ENCODE data around the gene PSMB5. TPM values are rescaled to one million over a fixed set of nuclear protein-coding genes. Genes with fewer than 3 reads are reported as not detected.
A peak's percentile ranks its signal among the peaks of the same experiment; 100 is the strongest.

PSMB5 gene
- total and polyA plus RNA-seq, 2 of the 13 experiments (the other 11 are each of a cell fraction or from before 2014, with no cell fraction given): 705 to 871 TPM

DNA sequence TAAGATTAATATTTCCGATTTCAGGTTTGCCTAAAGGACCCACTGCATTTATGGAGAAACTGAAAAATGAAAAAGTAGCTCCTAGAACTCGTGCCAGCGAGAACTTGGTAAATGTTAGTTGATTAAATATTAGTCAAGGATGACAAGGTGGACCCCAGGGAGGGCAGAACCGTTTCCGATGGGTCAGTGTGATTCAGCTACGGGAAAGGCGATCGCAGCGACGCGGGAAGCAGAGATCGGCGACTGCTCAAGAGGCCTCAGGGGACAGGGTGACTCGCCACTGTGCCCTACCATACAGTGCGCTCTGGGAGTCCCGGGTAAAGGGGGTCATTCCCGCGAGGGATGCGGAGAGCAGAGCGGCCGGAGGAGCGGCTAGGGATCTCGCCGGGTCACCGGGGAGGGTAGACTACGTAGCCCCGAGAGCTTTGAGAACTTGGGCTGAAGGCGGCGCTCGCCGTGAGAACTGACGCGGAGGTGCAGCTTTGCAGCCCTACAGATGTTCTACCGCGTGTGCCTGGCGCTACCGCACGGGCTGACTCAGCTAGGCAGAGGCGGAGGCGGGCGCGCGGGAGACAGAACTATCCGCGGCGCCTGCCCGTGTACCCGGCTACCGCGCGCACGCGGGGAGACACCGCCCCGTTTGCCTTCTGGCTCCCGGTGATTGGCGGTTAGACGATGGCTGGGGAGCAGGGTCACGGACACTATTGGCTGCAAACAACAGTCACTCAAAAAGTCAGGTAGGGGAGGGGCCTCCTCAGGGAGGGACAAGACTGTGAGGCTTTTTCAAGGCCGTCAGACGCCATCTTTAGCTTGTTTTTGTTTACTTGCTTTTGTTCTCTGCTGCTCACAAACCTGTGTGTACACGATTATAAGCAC, 27.9 kb downstream of the PSMB5 start (continued):
- peak; percentile 78 for TF ChIP-seq ELF1 (CRISPR knock-in tag; IDR thresholded peaks at IDR 0.05)
- TF ChIP-seq ZHX1 (CRISPR knock-in tag; IDR thresholded peaks at IDR 0.05; ENCODE audit: low read depth): peak; percentile 98
- TF ChIP-seq ZNF720 (CRISPR knock-in tag; IDR thresholded peaks at IDR 0.05): peak; percentile 86; the same call in 1 of the 2 replicates
- TF ChIP-seq SCMH1 (CRISPR knock-in tag; IDR thresholded peaks at IDR 0.05; ENCODE audit: borderline replicate concordance): no peak
- peak; percentile 96 for TF ChIP-seq MED1 (CRISPR knock-in tag; IDR thresholded peaks at IDR 0.05)
- TF ChIP-seq ZNF800 (CRISPR knock-in tag; IDR thresholded peaks at IDR 0.05): peak; percentile 95
- TF ChIP-seq ZC3H4 (CRISPR knock-in tag; IDR thresholded peaks at IDR 0.05; ENCODE audit: borderline replicate concordance): peak; percentile 98
- peak; percentile 77 for TF ChIP-seq FOXO1 (CRISPR knock-in tag; IDR thresholded peaks at IDR 0.05)
- TF ChIP-seq KLF9 (CRISPR knock-in tag; IDR thresholded peaks at IDR 0.05; ENCODE audit: low read depth): peak; percentile 90
- peak; percentile 100 for TF ChIP-seq ARHGAP35 (CRISPR knock-in tag; IDR thresholded peaks at IDR 0.05; ENCODE audit: borderline replicate concordance)
- TF ChIP-seq, protein P1, sequence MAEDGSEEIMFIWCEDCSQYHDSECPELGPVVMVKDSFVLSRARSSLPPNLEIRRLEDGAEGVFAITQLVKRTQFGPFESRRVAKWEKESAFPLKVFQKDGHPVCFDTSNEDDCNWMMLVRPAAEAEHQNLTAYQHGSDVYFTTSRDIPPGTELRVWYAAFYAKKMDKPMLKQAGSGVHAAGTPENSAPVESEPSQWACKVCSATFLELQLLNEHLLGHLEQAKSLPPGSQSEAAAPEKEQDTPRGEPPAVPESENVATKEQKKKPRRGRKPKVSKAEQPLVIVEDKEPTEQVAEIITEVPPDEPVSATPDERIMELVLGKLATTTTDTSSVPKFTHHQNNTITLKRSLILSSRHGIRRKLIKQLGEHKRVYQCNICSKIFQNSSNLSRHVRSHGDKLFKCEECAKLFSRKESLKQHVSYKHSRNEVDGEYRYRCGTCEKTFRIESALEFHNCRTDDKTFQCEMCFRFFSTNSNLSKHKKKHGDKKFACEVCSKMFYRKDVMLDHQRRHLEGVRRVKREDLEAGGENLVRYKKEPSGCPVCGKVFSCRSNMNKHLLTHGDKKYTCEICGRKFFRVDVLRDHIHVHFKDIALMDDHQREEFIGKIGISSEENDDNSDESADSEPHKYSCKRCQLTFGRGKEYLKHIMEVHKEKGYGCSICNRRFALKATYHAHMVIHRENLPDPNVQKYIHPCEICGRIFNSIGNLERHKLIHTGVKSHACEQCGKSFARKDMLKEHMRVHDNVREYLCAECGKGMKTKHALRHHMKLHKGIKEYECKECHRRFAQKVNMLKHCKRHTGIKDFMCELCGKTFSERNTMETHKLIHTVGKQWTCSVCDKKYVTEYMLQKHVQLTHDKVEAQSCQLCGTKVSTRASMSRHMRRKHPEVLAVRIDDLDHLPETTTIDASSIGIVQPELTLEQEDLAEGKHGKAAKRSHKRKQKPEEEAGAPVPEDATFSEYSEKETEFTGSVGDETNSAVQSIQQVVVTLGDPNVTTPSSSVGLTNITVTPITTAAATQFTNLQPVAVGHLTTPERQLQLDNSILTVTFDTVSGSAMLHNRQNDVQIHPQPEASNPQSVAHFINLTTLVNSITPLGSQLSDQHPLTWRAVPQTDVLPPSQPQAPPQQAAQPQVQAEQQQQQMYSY (CRISPR knock-in tag; IDR thresholded peaks at IDR 0.05): peak; percentile 57; the same call in 1 of the 2 replicates
- TF ChIP-seq EEA1 (CRISPR knock-in tag; IDR thresholded peaks at IDR 0.05; ENCODE audit: borderline replicate concordance): peak; percentile 97
- peak; percentile 89 for TF ChIP-seq ZNF329 (CRISPR knock-in tag; IDR thresholded peaks at IDR 0.05; ENCODE audit: low read depth)
- peak; percentile 72; the same call in 1 of the 2 replicates for TF ChIP-seq ZNF672 (CRISPR knock-in tag; IDR thresholded peaks at IDR 0.05)
- peak; percentile 87 for TF ChIP-seq KLF15 (CRISPR knock-in tag; IDR thresholded peaks at IDR 0.05; ENCODE audit: borderline replicate concordance)
- TF ChIP-seq NFYB (CRISPR knock-in tag; IDR thresholded peaks at IDR 0.05): peak; percentile 99
- TF ChIP-seq SOX6 (IDR thresholded peaks at IDR 0.05): no peak
- peak; percentile 94 for TF ChIP-seq SOX6 (CRISPR knock-in tag; IDR thresholded peaks at IDR 0.05)
- peak; percentile 97 for TF ChIP-seq SP4 (CRISPR knock-in tag; IDR thresholded peaks at IDR 0.05)
- TF ChIP-seq HDAC2 (CRISPR knock-in tag; IDR thresholded peaks at IDR 0.05): peak; percentile 99
- TF ChIP-seq MIER3 (CRISPR knock-in tag; IDR thresholded peaks at IDR 0.05; ENCODE audit: borderline replicate concordance): peak; percentile 95
- TF ChIP-seq TGIF2 (CRISPR knock-in tag; IDR thresholded peaks at IDR 0.05): peak; percentile 92
